Ascending aorta (tissue), 2 donors: ENCODE results near the gene C11orf91. TPM values are rescaled to one million over a fixed set of nuclear protein-coding genes. Genes with fewer than 3 reads are reported as not detected.
"Not testable (repeated sequence)": the region's sequence is repeated elsewhere in the genome, so short reads cannot be mapped to it uniquely, and the experiment has no call there.

ENCODE experiments used
- DNase-seq, 2 donors: peaks; one replicate each; pipeline ENCODE4 v3.0.0-alpha.2; 2019; ENCODE audit warnings: low spot score in 2 of 2
- H3K27ac ChIP-seq, 2 donors: fragments of 200-600 bp; sonication (generic); one replicate each; pipeline ENCODE4 v1.5.1; 2016 to 2017; ENCODE audit warnings: mild to moderate bottlenecking in 1 of 2
- H3K27me3 ChIP-seq: fragments of 200-600 bp; sonication (generic); one replicate; pipeline ENCODE4 v1.5.1; 2017
- H3K36me3 ChIP-seq, 2 donors: fragments of 200-600 bp; sonication (generic); one replicate each; pipeline ENCODE4 v1.5.1; 2016
- H3K4me1 ChIP-seq, 2 donors: fragments of 200-600 bp; sonication (generic); one replicate each; pipeline ENCODE4 v1.5.1; 2016 to 2017; ENCODE audit warnings: mild to moderate bottlenecking in 1 of 2
- H3K4me3 ChIP-seq, 2 donors: fragments of 200-600 bp; sonication (generic); one replicate each; pipeline ENCODE4 v1.5.1; 2016 to 2017; ENCODE audit warnings: mild to moderate bottlenecking in 1 of 2
- H3K9me3 ChIP-seq, 2 donors: fragments of 200-600 bp; sonication (generic); one replicate each; pipeline ENCODE4 v1.5.1; 2016
- intact Hi-C: fragments of 100-400 bp; cut with DNase I; formaldehyde crosslinking; loops from one replicate; pipeline ENCODE4 v1.15.1; 2023
- total RNA-seq: library from RNA; depleted of rRNA; stranded (reverse); fragments of >200 nt; gene quantifications from one replicate; pipeline ENCODE4 v1.1.0, GENCODE V29; 2016
- TF ChIP-seq, protein P1 (sequence below), 3 experiments: fragments of 200-600 bp in 2 of 3; fragments of 450-650 bp in 1 of 3; sonication (generic) in 2 of 3; IDR thresholded peaks; one replicate each; pipeline ENCODE4 v1.5.1; 2016 to 2019; ENCODE audit warnings: antibody characterized with exemption in 3 of 3, mild to moderate bottlenecking in 1 of 3, moderate library complexity in 1 of 3

The C11orf91 gene
- total RNA-seq, 1 donor from 2014 or later = not detected

DNA sequence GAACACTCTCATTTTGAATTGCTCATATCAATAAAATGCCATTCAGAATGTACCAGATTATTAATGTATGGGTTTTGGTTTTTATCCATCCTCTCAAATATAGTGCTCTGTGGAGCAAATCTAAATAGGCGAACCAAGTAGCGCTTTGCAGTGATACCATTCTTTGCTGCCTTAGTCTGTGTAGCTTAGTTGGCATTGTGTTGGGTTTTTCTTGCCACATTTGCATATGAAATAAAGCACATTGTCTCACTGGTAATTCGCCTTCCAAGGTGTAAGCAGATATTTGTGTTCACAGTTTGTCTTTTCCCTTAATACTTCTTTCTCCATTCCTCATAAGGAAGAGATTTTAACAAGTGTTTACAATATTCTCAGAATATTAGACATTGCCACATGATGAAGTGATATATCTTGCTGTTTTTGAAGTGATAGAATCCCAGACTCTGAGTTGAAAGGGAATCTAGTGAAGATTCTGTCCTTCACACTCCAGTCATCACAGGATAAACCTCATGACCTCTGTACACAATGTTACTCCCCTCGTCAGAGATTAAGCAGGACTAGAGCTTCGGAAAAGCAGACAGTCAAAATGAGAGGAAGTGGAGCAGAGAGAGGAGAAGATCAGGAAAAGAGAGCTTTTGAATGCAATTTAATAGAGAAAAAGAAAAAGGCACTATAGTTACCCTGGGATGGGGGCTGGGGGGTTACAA lies 16.5 kb downstream of the C11orf91 start:
- DNase-seq = no peak
- H3K4me1 ChIP-seq = no peaks in the 10 kb centered on the region
- H3K9me3 ChIP-seq = peaks cover 0 to 7% of the 10 kb centered on the region in 2 donors
- no peak overlapping the region for H3K4me3 ChIP-seq
- TF ChIP-seq, protein P1, sequence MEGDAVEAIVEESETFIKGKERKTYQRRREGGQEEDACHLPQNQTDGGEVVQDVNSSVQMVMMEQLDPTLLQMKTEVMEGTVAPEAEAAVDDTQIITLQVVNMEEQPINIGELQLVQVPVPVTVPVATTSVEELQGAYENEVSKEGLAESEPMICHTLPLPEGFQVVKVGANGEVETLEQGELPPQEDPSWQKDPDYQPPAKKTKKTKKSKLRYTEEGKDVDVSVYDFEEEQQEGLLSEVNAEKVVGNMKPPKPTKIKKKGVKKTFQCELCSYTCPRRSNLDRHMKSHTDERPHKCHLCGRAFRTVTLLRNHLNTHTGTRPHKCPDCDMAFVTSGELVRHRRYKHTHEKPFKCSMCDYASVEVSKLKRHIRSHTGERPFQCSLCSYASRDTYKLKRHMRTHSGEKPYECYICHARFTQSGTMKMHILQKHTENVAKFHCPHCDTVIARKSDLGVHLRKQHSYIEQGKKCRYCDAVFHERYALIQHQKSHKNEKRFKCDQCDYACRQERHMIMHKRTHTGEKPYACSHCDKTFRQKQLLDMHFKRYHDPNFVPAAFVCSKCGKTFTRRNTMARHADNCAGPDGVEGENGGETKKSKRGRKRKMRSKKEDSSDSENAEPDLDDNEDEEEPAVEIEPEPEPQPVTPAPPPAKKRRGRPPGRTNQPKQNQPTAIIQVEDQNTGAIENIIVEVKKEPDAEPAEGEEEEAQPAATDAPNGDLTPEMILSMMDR (IDR thresholded peaks at IDR 0.05) = no peak
- H3K27ac ChIP-seq = no peak overlapping the region
- H3K36me3 ChIP-seq = no peaks in the 10 kb centered on the region
- H3K27me3 ChIP-seq = no peaks in the 10 kb centered on the region
- intact Hi-C loops = no loop called here

DNA sequence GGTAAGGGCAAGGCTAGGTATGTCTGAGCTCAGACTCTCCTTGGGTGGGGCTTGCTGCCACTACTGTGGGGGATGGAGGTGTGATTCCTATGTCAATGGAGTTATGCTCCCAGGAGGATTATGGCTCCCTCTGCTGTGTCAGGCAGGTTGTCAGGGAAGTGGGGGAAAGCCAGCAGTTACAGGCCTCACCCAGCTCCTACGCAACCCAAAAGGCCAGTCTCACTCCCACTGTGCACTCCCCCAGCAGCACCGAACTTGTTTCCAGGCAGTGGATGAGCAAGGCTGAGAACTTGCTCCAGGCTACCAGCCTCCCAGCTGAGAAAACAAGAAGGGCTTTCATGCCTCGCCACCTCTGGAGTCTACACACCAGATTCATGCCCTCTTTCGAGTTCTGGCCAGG lies 18.2 kb downstream of the C11orf91 start:
- peaks cover 0 to 4% of the 10 kb centered on the region in 2 donors for H3K9me3 ChIP-seq
- no peaks in the 10 kb centered on the region for H3K36me3 ChIP-seq
- TF ChIP-seq, protein P1 (IDR thresholded peaks at IDR 0.05) = no peak
- H3K27me3 ChIP-seq = no peaks in the 10 kb centered on the region
- intact Hi-C loops = no loop called here
- no peaks in the 10 kb centered on the region for H3K4me1 ChIP-seq
- H3K27ac ChIP-seq = no peak overlapping the region
- no peak for DNase-seq
- no peak overlapping the region for H3K4me3 ChIP-seq

DNA sequence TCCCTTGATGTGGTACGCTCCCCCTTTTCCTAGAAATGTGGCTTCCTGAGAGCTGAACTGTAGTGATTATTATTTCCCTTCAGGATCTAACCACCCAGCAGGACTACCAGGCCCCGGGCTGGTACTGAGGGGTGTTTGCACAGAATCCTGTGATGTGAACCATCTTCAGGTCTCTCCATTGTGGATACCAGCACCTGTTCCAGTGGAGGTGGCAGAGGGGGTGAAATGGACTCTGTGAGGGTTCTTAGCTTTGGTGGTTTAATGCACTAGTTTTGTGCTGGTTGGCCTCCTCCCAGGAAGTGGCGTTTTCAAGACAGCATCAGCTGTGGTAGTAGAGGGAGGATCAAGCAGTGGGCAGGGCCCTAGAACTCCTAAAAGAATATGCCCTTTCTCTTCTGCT lies 18.6 kb downstream of the C11orf91 start:
- no peaks in the 10 kb centered on the region for H3K4me1 ChIP-seq
- intact Hi-C loops = no loop called here
- TF ChIP-seq, protein P1 (IDR thresholded peaks at IDR 0.05) = no peak

DNA sequence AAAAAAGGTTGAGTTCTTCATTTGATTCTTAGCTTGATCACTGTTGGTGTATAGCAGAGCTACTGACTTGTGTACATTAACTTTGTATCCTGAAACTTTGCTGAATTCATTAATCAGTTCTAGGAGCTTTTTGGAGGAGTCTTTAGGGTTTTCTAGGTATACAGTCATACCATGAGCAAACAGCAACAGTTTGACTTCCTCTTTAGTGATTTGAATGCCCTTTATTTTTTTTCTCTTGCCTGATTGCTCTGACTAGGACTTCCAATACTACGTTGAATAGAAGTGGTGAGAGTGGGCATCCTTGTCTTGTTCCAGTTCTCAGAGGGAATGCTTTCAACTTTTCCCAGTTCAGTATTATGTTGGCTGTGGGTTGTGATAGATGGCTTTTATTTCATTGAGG lies 22.0 kb downstream of the C11orf91 start:
- DNase-seq, intact Hi-C loops, H3K9me3 ChIP-seq, H3K36me3 ChIP-seq, H3K4me3 ChIP-seq, H3K4me1 ChIP-seq, H3K27me3 ChIP-seq, H3K27ac ChIP-seq: not testable (repeated sequence)

More for the DNA sequence above, 18.6 kb downstream of the C11orf91 start:
- H3K9me3 ChIP-seq = no peaks in the 10 kb centered on the region
- H3K36me3 ChIP-seq = no peaks in the 10 kb centered on the region
- no peak for DNase-seq
- H3K27ac ChIP-seq = no peak overlapping the region
- H3K4me3 ChIP-seq = no peak overlapping the region
- no peaks in the 10 kb centered on the region for H3K27me3 ChIP-seq

DNA sequence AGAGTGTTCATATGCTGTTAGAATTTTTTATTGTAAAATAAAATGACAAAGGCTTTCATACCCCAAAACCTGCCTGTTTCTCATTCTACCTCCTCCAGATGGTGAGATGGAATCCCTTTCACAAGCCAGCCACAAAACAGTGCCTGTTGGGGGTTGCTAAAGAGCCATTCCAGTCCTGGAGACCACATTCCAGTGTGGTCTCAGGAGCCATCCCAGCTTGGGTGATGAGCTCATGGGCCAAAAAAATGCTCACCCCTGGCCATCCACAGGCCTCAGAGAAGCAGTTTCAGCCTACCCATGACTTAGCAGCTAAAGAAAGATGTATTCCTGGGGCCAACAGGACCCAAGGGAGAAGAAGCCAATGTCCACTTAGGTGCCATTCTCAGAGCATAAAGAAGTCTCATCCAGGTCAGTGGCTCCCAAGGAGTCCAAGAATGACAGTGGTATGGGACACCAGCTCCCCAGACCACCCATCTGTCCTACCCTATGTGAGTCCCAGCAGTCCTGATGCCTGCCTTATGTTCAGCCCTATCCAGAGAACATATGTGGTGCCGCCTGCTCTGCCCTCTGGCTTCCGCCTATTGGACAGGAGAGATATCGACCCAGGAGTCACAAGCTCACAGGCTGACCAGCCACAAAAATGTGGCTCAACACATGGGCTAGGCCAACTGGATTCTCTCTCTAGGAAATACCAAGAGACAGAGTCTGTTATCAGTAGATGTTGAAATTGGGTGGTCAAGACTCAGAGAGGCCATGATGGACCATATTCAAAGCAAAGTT lies 26.4 kb downstream of the C11orf91 start:
- TF ChIP-seq, protein P1 (IDR thresholded peaks at IDR 0.05) = no peak
- no peak overlapping the region for H3K4me3 ChIP-seq
- no peaks in the 10 kb centered on the region for H3K4me1 ChIP-seq
- H3K27ac ChIP-seq = no peak overlapping the region
- no peaks in the 10 kb centered on the region for H3K9me3 ChIP-seq
- no peak for DNase-seq
- H3K36me3 ChIP-seq = no peaks in the 10 kb centered on the region
- no peaks in the 10 kb centered on the region for H3K27me3 ChIP-seq
- intact Hi-C loops = no loop called here

DNA sequence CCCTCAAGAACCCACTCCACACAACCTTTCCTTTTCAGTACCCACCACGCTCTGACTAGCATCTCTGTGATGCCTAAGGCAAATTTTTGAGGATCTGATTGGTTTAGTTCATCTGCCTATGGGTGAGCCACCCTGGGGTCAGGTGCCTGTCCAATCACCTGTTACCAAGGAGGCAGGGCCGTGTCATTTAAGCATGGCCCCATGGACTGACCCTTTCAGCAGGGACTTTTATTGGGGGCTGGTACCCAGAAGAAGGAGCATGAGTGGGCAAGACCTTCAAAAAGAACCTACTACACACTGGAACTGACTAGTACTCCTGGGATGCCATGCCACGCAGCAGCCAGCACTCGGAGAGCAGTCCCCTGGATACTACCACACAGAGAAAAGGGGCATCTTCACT lies 28.4 kb downstream of the C11orf91 start:
- H3K4me1 ChIP-seq = no peaks in the 10 kb centered on the region
- TF ChIP-seq, protein P1 (IDR thresholded peaks at IDR 0.05) = no peak
- H3K9me3 ChIP-seq = no peaks in the 10 kb centered on the region
- H3K27ac ChIP-seq = no peak overlapping the region
- H3K36me3 ChIP-seq = no peaks in the 10 kb centered on the region
- no peak overlapping the region for H3K4me3 ChIP-seq
- intact Hi-C loops = no loop called here
- no peaks in the 10 kb centered on the region for H3K27me3 ChIP-seq
- no peak for DNase-seq
